Measurements from ENCODE around the gene HID1.
A peak's percentile ranks its signal among the peaks of the same experiment; 100 is the strongest.

HID1 gene

GRCh38 chr17:74959826-74960515, 12.6 kb downstream of the HID1 start:
- no peak for TF ChIP-seq CTCF (conservative IDR thresholded peaks at IDR 0.05; ENCODE audit: low read length)
- peak; percentile 17 for DNase-seq (ENCODE audit: low read depth)
- no peak overlapping the region for H3K4me3 ChIP-seq (ENCODE audit: low read length)

- TF ChIP-seq CTCF (conservative IDR thresholded peaks at IDR 0.05; ENCODE audit: low read length), result peak; percentile 80
- no peak overlapping the region for H3K4me3 ChIP-seq (ENCODE audit: low read length)
- peak; percentile 31 for DNase-seq (ENCODE audit: low read depth)
Measured at GRCh38 chr17:74957935-74958740, 14.4 kb downstream of the HID1 start.

GRCh38 chr17:74956093-74956492, 16.5 kb downstream of the HID1 start:
- no peak overlapping the region for H3K4me3 ChIP-seq (ENCODE audit: low read length)
- DNase-seq (ENCODE audit: low read depth), result no peak
- TF ChIP-seq CTCF (conservative IDR thresholded peaks at IDR 0.05; ENCODE audit: low read length), result no peak

DNA sequence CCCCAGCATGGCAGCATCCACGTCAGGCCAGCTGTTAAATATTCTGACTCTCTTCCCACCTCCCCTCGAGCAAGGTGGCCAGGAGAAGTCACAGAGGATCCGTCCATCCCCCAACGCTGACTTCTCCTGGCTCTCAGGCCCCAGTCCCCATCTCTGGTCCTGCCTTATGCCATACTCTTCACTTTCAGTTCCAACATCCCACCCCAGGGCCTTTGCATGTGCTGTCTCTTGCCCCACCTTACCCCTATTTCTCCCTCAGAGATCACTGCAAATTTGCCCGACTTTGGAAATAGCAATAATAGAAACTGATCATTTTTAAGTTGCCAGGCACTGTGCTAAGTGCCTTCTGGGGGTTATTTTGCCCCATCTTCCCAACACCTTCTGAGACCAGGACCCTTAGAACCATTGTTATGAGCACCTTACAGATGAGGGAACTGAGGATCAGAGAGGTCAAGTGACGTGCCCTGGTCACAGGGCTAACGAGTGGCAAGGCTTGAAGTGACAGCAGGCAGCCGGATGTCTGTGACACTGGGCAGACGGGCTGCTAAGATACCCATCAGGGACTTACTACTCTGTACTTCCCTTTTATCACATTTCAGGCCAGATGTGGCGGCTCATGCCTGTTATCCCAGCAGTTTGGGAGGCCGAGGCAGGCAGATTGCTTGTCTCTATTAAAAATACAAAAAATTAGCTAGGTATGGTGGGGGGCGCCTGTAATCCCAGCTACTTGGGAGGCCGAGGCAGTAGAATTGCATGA, 17.7 kb downstream of the HID1 start:
- TF ChIP-seq CTCF (conservative IDR thresholded peaks at IDR 0.05; ENCODE audit: low read length), result no peak
- no peak for DNase-seq (ENCODE audit: low read depth)
- H3K4me3 ChIP-seq (ENCODE audit: low read length), result no peak overlapping the region

DNA sequence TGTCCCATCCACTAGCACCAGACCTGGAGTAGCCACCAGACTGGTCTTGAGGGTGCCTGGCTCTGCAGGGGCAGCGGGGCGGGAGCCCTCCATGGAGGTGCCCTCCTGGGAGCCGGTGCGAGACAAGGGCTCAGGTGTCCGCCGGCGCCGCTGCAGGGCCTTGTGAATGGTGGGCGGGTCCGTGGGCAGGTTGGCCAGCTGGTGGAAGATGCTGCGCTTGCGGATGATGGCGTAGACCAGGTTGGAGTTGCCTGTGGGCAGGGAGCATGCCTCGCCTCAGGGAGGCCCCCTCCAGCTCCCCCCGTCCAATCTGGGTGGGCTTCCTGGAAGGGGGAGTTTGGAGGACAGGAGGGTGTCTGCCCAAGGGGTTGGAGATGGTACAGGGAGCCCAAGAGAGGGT, 18.4 kb downstream of the HID1 start:
- TF ChIP-seq CTCF (conservative IDR thresholded peaks at IDR 0.05; ENCODE audit: low read length), result no peak
- DNase-seq (ENCODE audit: low read depth), result no peak
- H3K4me3 ChIP-seq (ENCODE audit: low read length), result no peak overlapping the region

GRCh38 chr17:74953134-74953687, 19.3 kb downstream of the HID1 start:
- TF ChIP-seq CTCF (conservative IDR thresholded peaks at IDR 0.05; ENCODE audit: low read length), result no peak
- H3K4me3 ChIP-seq (ENCODE audit: low read length), result no peak overlapping the region
- no peak for DNase-seq (ENCODE audit: low read depth)

Measured in AG10803 (cell line).